ENCODE measurements around the gene BIRC6.

Gene BIRC6

GRCh38 chr2:32417659-32418058 is 60.8 kb downstream of the BIRC6 start:
- H3K79me2 ChIP-seq (ENCODE audit: control insufficient read depth, low read length) = peaks cover 78% of the 10 kb centered on the region

GRCh38 chr2:32418778-32419177 is 62.0 kb downstream of the BIRC6 start:
- Histone ChIP-seq H3K9me3 (ENCODE audit: control insufficient read depth, insufficient read depth, low read length) (no peaks in the 10 kb centered on the region), H3F3A (ENCODE audit: control insufficient read depth, insufficient read depth) (0 out of 2 replicates have a peak, but pooled peaks cover 5% of the 10 kb centered on the region), H3K9me2 (replicated peaks; ENCODE audit: control insufficient read depth, low read length) (no peaks in the 10 kb centered on the region), H3K27me3 (ENCODE audit: control insufficient read depth, low read length) (no peaks in the 10 kb centered on the region), H4K20me1 (ENCODE audit: control insufficient read depth, insufficient read depth, low read depth, low read length) (peaks cover 7% of the 10 kb centered on the region), H3K27ac (ENCODE audit: low read depth, low read length) (no peak overlapping the region), H3K79me2 (ENCODE audit: control insufficient read depth, low read length) (peaks cover 89% of the 10 kb centered on the region), H3K36me3 (ENCODE audit: control insufficient read depth, low read length) (peaks cover 62% of the 10 kb centered on the region), H3K4me1 (ENCODE audit: control insufficient read depth, low read length) (no peaks in the 10 kb centered on the region), H3K4me2 (ENCODE audit: low read length) (no peak overlapping the region), H3K4me3 (ENCODE audit: low read length) (no peak overlapping the region)
- no peak for TF ChIP-seq EZH2phosphoT487 (IDR thresholded peaks at IDR 0.05; ENCODE audit: borderline replicate concordance, low read length)
- no peak for TF ChIP-seq CTCF (IDR thresholded peaks at IDR 0.05; ENCODE audit: low read depth, low read length, poor library complexity, severe bottlenecking)

More at GRCh38 chr2:32417659-32418058, 60.8 kb downstream of the BIRC6 start:
- Histone ChIP-seq H3K4me3 (ENCODE audit: low read length) (no peak overlapping the region), H3F3A (ENCODE audit: control insufficient read depth, insufficient read depth) (0 out of 2 replicates have a peak, but pooled peaks cover 5% of the 10 kb centered on the region), H3K27me3 (ENCODE audit: control insufficient read depth, low read length) (no peaks in the 10 kb centered on the region), H3K4me2 (ENCODE audit: low read length) (no peak overlapping the region), H3K9me2 (replicated peaks; ENCODE audit: control insufficient read depth, low read length) (no peaks in the 10 kb centered on the region), H4K20me1 (ENCODE audit: control insufficient read depth, insufficient read depth, low read depth, low read length) (peaks cover 7% of the 10 kb centered on the region), H3K4me1 (ENCODE audit: control insufficient read depth, low read length) (no peaks in the 10 kb centered on the region), H3K27ac (ENCODE audit: low read depth, low read length) (no peak overlapping the region), H3K9me3 (ENCODE audit: control insufficient read depth, insufficient read depth, low read length) (no peaks in the 10 kb centered on the region), H3K36me3 (ENCODE audit: control insufficient read depth, low read length) (peaks cover 64% of the 10 kb centered on the region)
- TF ChIP-seq CTCF (IDR thresholded peaks at IDR 0.05; ENCODE audit: low read depth, low read length, poor library complexity, severe bottlenecking) (no peak), EZH2phosphoT487 (IDR thresholded peaks at IDR 0.05; ENCODE audit: borderline replicate concordance, low read length) (no peak)

GRCh38 chr2:32422133-32422532 is 65.3 kb downstream of the BIRC6 start:
- TF ChIP-seq CTCF (IDR thresholded peaks at IDR 0.05; ENCODE audit: low read depth, low read length, poor library complexity, severe bottlenecking) = no peak
- no peak for TF ChIP-seq EZH2phosphoT487 (IDR thresholded peaks at IDR 0.05; ENCODE audit: borderline replicate concordance, low read length)
- no peak overlapping the region for H3K27ac ChIP-seq (ENCODE audit: low read depth, low read length)

More at GRCh38 chr2:32422133-32422532, 65.3 kb downstream of the BIRC6 start:
- peaks cover 13% of the 10 kb centered on the region; the same call in 1 of the 2 replicates for H4K20me1 ChIP-seq (ENCODE audit: control insufficient read depth, insufficient read depth, low read depth, low read length)
- H3K9me2 ChIP-seq (replicated peaks; ENCODE audit: control insufficient read depth, low read length) = no peaks in the 10 kb centered on the region
- peaks cover 38% of the 10 kb centered on the region for H3K36me3 ChIP-seq (ENCODE audit: control insufficient read depth, low read length)
- no peaks in the 10 kb centered on the region for H3K9me3 ChIP-seq (ENCODE audit: control insufficient read depth, insufficient read depth, low read length)
- H3F3A ChIP-seq (ENCODE audit: control insufficient read depth, insufficient read depth) = 0 out of 2 replicates have a peak, but pooled peaks cover 3% of the 10 kb centered on the region
- no peaks in the 10 kb centered on the region for H3K27me3 ChIP-seq (ENCODE audit: control insufficient read depth, low read length)
- H3K4me2 ChIP-seq (ENCODE audit: low read length) = no peak overlapping the region
- peaks cover 98% of the 10 kb centered on the region for H3K79me2 ChIP-seq (ENCODE audit: control insufficient read depth, low read length)
- H3K4me1 ChIP-seq (ENCODE audit: control insufficient read depth, low read length) = no peaks in the 10 kb centered on the region
- no peak overlapping the region for H3K4me3 ChIP-seq (ENCODE audit: low read length)
